CD4-positive, alpha-beta T cell treated with Interleukin-17A for 1 hour (primary cell): ENCODE data around the gene RELT.
A peak's percentile ranks its signal among the peaks of the same experiment; 100 is the strongest.

ENCODE experiments used
- DNase-seq: peaks from one replicate; pipeline ENCODE4 v3.0.0-alpha.2; 2020

The RELT gene

GRCh38 chr11:73376803-73377629 lies 817 bp downstream of the RELT start:
- peak; percentile 79 for DNase-seq

GRCh38 chr11:73379189-73379880 lies 3.1 kb downstream of the RELT start:
- DNase-seq: no peak

- DNase-seq: peak; percentile 7
These were observed 4.1 kb downstream of the RELT start for GRCh38 chr11:73380331-73380730.

DNA sequence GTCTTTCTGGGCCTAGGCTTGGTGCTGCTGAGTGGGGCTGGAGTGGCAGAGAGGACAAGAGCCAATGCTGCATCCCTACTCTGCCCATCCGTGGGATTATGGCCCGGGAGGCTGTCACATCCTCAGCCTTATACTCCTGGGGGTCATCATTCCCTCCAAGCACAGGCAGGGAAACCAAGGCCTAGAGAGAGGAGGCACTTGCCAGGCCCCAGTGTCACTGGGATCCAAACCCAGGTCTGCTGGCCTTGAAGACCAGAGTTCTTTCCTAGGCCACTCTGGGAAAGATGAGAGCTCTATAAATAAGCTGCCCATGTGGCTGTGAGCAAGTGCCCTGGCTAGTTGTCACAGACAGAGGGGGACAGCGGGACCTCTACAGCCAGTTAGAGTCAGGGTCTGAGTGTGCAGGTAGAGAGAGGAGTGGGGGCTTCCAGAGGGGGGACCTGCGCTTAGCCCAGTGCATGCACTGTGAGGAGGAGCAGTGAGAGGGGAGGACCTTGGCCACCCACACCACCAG lies 4.8 kb downstream of the RELT start:
- DNase-seq: no peak

DNA sequence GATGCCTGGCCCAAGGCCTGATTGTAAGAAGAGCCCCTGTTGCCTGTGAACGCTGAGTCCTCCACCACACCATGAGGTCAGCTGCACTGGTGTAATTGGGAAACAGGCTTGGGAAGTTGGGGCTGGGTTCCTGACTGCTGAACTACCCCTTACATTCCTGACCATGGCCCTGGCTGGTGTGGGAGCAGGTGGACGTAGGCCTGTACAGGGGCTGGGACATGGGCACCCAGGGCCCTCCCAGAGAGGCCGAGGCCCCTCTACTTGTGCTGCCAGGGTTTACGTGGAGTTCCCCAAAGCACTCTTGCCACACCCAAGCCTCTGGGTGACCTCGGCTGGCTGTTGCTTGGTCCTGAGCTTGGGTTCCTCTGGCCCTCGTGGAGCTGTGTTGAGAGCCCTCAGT lies 5.4 kb downstream of the RELT start:
- DNase-seq: peak; percentile 5

- no peak for DNase-seq
These were observed 6.0 kb downstream of the RELT start for GRCh38 chr11:73382183-73382582.

DNA sequence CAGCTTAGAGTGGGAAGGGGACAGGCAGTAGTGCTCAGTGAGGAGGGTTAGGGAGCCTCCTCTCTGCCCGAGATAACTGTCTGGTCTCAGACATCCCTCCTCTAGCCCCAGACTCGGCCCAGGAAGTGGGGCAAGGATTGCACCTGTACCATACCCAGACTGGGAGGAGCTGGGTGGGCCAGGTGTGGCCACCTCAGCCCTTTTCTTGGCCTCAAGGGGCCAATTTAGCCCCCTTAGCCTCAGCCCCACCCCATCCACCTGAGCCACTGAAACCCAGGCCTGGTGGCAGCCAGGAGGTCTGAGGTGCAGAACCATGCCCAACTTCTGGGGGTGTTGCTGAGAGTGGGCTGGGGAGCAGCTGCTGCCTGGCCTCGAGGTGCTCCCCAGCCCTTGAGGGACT lies 6.5 kb downstream of the RELT start:
- no peak for DNase-seq

- DNase-seq: peak; percentile 7
These were observed 7.3 kb downstream of the RELT start for GRCh38 chr11:73383249-73384124.

DNA sequence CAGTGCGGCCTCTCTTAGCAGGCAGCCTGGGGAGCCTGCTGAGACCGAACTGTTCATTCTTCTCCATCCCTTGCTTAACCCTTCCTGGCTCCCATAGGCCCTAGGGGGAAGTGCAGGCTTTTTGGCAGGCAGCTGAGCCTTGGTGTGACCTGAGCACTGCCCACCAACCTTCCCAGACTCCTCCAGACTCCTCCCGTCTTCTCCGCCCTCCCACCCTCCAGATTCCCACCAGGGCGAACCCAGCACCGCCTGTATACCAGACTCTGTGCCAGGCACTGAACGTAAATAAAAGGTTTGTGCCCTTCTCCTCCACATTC lies 7.9 kb downstream of the RELT start:
- no peak for DNase-seq

DNA sequence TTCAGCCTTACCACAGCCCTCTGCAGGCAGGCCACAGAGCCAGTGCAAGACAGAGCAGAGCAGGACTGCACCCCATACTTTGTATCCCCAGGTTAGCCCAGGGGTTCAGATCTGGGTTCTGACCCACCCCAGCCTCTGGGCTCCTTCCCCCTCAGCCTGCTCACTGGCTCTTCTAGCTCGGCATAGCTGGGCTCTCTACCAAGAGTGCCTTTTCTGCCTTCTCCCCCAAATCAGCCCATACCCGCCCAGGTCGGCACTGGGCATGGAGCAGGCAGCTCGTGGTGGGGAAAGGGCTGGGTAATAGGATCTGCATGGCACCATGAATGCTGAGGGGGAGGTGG lies 8.3 kb downstream of the RELT start:
- peak; percentile 2 for DNase-seq

DNA sequence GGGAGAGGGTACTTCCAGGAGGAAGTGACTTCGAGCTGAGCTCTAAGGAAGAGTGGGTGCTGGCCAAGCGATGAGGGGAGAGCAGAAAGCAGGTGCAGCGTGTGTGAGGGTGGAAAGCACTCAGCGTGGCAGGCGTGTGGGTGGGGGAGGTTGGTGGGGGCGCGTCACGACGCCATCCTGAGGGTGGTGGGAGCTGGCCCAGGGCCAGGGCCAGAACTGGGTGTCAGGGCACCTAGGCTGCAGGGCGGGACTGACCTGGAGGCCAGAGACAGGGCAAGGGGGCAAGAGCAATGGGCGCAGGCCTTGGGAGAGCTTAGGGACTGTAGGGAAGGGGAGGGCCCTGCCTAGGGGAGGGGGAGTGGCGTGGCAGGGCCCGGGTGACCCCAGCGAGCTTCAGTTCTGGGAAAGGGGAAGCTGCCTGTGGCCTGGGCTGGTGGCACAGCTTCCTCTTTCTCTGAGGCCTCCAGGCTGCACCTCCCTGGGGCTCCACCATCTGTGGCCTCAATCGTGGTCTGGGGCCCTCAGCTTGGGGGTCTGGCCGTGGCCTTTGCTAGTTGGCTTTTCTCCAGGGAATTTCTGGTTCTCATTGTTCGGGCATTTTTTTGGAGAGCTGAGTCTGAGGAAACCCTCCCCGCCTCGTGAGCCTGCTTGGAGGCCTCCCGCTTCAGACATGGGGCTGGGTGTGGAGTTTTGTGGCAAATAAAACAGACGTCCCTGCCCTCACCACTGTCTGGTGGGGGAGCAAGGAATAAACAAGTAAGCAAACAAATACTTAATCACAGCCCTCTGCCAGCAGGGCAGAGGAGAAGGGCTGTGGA lies 8.9 kb downstream of the RELT start:
- DNase-seq: peak; percentile 52

DNA sequence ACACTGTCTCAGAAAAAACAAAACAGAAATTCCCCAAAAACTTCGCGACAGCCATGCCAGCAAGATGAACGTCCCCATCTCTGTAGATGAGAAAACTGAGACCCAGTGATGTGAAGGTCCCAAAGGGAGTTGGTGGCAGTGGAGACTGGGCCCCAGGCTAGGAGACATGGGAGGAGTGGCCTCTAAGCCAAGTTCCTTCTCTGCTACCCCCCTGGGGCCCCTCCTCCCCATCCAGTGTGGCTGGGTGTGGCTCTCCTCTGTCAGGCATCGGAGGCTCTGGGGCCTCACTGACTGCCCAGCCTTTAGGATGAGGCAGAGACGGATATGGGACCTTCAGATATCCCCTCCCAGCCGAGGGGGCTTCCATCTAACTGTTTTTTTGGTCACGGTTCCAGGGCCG lies 9.8 kb downstream of the RELT start:
- no peak for DNase-seq

- DNase-seq: no peak
These were observed 10.3 kb downstream of the RELT start for GRCh38 chr11:73386546-73386945.

DNA sequence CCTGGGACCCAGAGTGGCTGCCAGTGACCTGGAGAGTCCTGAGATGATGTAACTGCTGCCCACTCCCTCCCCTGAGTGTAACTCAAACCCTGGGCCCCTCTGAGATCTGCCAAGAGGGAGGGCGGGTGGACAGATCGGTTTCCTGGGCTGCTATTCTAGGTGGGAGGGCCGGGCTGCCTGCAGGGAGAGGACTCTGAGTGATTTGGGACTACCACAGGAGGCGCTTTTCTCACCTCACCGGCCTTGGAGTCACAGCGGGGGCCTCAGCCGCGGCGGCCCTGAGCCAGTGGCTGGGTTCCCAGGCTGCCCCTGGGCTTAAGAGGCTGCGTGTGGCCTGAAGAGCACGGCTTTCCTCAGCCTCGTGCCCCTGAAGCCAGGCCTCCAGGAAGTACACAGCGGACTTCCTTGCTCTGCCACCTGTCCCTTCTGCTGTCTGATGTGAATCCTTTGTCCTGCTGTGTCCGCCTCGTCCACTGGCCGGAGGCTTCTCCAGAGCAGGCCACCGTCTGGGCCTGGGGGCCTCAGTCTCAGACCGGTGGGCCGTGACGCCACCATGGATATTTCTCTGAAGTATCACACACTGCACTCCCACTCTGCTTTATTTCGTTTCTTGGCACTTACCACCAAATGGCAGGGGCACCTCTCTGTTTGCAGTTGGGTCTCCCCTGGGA lies 11.5 kb downstream of the RELT start:
- DNase-seq: no peak

GRCh38 chr11:73388265-73389133 lies 12.3 kb downstream of the RELT start:
- DNase-seq: no peak

GRCh38 chr11:73389134-73389525 lies 12.9 kb downstream of the RELT start:
- no peak for DNase-seq

GRCh38 chr11:73389916-73390315 lies 13.7 kb downstream of the RELT start:
- no peak for DNase-seq

DNA sequence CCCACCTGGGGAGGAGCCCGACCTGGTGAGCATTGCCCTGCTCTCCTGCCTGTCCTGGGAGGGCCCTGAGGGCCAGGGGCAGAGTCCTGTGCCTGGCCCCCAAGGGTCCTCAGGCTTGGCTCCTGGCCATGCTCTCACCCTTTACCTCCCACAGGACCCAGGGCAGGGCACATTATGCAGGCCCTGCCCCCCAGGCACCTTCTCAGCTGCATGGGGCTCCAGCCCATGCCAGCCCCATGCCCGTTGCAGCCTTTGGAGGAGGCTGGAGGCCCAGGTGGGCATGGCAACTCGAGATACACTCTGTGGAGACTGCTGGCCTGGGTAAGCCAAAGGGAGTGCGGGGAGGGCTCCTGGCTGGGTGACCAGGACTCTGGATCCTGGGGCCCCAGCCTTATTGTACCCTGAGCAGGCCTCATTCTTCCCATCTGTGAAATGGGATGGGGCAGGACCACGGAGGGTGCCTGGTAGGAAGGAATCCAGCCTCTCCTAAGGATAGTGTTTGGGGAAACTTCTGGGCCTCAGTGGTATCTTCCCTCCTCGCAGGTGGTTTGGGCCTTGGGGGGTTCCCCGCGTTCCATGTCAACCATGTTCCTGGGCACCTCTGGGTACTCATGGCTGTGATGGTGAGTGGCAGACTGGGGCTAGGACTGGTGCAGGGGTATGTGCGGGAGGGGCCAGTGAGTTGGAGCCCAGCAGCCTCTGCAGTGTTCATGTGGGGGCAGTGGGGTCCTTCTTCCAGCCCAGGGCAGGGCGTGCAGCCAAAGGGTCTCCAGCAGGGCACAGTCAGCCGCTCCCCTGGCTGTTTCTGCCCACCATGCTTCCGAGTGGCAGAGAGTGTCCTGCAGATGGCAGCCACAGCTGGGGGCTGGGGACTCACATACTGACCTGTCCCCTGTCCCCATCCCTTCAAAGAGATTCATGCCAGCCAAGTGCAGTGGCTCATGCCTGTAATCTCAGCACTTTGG lies 14.7 kb downstream of the RELT start:
- DNase-seq: no peak

- DNase-seq: no peak
These were observed 15.5 kb downstream of the RELT start for GRCh38 chr11:73391665-73392064.
